HEK293T (cell line): ENCODE measurements around the gene HDAC11.

ENCODE experiments used
- FOXK2 ChIP-seq: fragments of 450-650 bp; IDR thresholded peaks from 2 replicates; pipeline ENCODE4 v1.6.1; 2016; ENCODE audit warnings: mild to moderate bottlenecking
- FOXM1 ChIP-seq: fragments of 450-650 bp; IDR thresholded peaks from 2 replicates; pipeline ENCODE4 v1.6.1; 2017; ENCODE audit warnings: mild to moderate bottlenecking, borderline replicate concordance
- SP1 ChIP-seq: fragments of 450-650 bp; IDR thresholded peaks from 2 replicates; pipeline ENCODE4 v1.6.1; 2017
- ZNF384 ChIP-seq: fragments of 450-650 bp; IDR thresholded peaks from 2 replicates; pipeline ENCODE4 v1.6.1; 2016

DNA sequence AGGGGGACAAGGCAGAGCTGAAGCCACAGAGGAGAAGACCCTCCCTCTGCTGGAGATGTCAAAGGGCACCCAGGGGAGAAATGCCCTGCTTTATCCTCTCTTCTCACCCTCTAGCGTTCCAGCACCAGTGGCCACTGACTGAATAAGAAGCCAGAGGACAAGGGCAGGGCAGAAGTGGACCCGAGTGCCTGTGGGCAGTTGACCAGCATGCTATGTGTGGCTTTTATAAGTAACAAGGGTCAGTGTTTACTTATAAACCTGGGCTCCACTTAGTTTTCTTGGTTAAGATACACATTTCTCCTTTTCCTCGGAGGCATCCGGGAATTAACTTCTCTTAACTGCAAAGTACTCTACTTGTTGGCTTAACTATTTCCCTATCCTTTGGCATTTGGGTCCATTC, 13.3 kb upstream of the HDAC11 start:
- TF ChIP-seq ZNF384, result no peak
- no peak for TF ChIP-seq FOXM1
- no peak for TF ChIP-seq FOXK2
- TF ChIP-seq SP1, result no peak
